ENCODE measurements around the gene ME3.

DNA sequence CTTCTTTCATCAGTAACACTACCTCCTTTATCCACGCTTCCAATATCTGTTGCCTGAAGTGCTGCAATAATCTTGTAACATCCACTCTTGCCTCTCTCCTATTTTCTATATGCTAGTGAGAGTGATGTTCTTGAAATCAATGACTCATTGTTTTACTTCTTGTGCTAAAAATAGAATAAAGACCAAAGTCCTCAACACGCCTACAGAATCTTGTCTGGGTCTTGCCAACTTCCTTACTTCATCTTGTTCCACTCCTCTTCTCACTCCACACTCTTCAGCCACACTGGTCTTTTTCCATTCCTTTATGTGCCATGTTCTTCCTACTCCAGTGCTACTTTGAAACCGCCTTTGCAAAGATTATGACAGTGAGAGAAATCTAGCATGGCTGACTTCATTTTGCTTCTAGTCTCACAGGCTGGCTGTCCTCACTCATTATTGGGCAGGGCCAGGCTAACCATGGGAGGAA is 161.3 kb downstream of the ME3 start:
- TF ChIP-seq CTCF (conservative IDR thresholded peaks at IDR 0.05; ENCODE audit: low read length) (no peak), EZH2phosphoT487 (IDR thresholded peaks at IDR 0.05; ENCODE audit: borderline replicate concordance, low read depth, low read length) (no peak)
